Cardiac fibroblast (primary cell): ENCODE results near the gene TSPAN14.

ENCODE experiments used
- DNase-seq, 2 donors: peaks; one replicate each; pipeline versions ENCODE4 v3.0.0 to v3.0.0-alpha.2; 2010; ENCODE audit warnings: low read depth in 2 of 2
- H3K4me3 ChIP-seq, 2 donors: replicated peaks in 1 of 2; 1 replicate in 1 of 2; 2 replicates in 1 of 2; pipeline ENCODE4 v1.5.1; 2011; ENCODE audit warnings: low read depth in 2 of 2, low read length in 2 of 2, mild to moderate bottlenecking in 2 of 2, moderate library complexity in 1 of 2
- CTCF ChIP-seq: IDR thresholded peaks from one replicate; pipeline ENCODE4 v1.5.1; 2011; ENCODE audit warnings: low read depth, mild to moderate bottlenecking, low read length, inconsistent platforms

Gene TSPAN14

GRCh38 chr10:80468002-80468401, 13.9 kb downstream of the TSPAN14 start:
- DNase-seq: peak; percentile 45 to 50
- TF ChIP-seq CTCF: no peak

GRCh38 chr10:80468806-80469421, 14.8 kb downstream of the TSPAN14 start:
- TF ChIP-seq CTCF: no peak
- no peak overlapping the region for H3K4me3 ChIP-seq
- DNase-seq: no peak

More at GRCh38 chr10:80468002-80468401, 13.9 kb downstream of the TSPAN14 start:
- H3K4me3 ChIP-seq: no peak overlapping the region

DNA sequence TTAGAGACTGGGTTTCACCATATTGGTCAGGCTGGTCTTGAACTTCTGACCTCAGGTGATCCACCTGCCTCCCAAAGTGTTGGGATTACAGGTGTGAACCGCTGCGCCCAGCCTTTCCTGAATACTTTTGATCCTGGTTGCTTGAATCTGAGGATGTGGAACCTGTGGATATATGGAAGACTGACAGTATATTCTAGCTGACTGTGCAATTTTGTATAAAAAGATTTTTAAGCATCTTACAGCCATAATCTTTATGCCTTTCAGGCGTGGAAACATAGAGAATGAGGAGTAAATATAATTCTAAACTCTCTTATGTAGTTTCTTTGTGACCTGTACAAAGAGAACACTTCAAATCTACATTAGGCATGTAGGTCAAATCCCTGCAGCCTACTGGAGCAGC, 16.2 kb downstream of the TSPAN14 start:
- no peak for TF ChIP-seq CTCF
- DNase-seq: no peak
- no peak overlapping the region for H3K4me3 ChIP-seq

DNA sequence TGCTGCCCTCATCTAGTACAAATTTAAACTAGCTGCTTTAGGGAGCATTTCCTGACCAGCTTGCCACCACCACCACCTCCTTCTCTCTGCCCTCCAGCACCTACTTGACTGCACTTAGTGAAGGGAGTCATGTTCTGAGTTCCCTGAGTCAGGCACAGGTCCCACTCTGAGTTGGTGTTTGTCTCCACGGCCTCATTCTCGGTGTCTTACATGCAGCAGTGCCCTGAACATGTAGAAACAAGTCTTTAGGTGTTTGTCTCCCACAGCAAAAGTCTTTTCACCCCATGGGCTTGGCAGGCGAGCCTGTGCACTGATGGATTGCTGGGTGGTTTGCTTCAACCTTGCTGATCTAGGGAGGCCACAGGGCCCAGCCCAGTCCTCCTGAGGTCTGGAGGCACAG, 16.9 kb downstream of the TSPAN14 start:
- no peak for TF ChIP-seq CTCF
- H3K4me3 ChIP-seq: no peak overlapping the region
- no peak for DNase-seq

GRCh38 chr10:80471715-80472233, 17.7 kb downstream of the TSPAN14 start:
- no peak for TF ChIP-seq CTCF
- DNase-seq: peak in 1 of 2 donors; percentile 51
- H3K4me3 ChIP-seq: no peak overlapping the region

DNA sequence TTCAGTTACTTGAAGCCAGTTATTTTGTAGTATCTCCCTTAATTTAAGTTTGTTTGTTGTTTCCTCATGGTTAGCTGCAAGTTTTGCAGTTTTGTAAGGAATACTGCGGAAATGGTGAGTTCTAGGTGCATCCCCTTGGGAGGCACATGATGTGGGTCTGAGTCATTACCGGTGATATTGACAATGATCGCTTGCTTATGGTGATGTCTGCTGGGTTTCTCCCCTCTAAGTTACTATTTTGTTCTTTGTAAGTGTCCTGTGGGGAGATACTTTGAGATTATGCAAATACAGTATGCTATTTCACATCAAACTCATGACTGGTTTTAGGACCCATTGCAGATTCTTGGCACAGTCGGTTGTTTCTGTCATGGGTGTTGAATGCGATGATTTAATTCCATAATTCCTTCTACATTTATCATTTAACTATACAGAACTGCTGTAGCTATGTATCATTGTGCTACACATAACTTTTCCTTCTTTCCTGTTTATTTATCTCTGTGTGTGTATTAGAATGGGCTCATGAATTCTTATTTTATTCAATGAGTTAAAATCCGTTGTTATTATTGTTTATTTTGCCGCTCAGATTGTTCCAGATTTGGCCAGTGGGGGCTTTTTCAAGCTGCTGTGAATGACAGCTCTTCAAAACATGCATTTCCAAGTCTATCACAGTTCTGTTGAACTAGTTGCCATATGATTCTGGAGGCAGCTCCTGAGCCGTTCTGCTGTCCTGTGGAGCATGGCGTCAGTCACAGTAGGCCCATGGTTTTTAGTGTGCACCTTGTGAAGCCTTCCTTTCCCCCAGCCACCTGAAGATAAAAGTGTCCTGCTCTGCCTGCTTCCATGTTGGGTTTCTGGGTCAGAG, 18.4 kb downstream of the TSPAN14 start:
- no peak overlapping the region for H3K4me3 ChIP-seq
- peak; percentile 82 to 99 for DNase-seq
- TF ChIP-seq CTCF: no peak
